H9 (cell line): Measurements from ENCODE around the gene FETUB. TPM values are rescaled to one million over a fixed set of nuclear protein-coding genes. Genes with fewer than 3 reads are reported as not detected.

Experiments
- DNase-seq: peaks from one replicate; pipeline ENCODE4 v3.0.0-alpha.2; 2017
- H2AFZ ChIP-seq: one replicate; pipeline ENCODE4 v1.6.1; 2013; ENCODE audit warnings: mild to moderate bottlenecking, low read length, control low read depth, moderate library complexity
- H2AK5ac ChIP-seq: 2 replicates; pipeline ENCODE4 v1.6.1; 2013; ENCODE audit warnings: low read length, control low read depth, mixed read lengths; ENCODE audit not compliant: insufficient read length
- H2BK120ac ChIP-seq: one replicate; pipeline ENCODE4 v1.6.1; 2013; ENCODE audit warnings: low read depth, mild to moderate bottlenecking, low read length, control low read depth, inconsistent platforms; ENCODE audit not compliant: poor library complexity, severe bottlenecking
- H2BK12ac ChIP-seq: 2 replicates; pipeline ENCODE4 v1.6.1; 2013; ENCODE audit warnings: low read length, control low read depth, mixed read lengths, low read depth; ENCODE audit not compliant: insufficient read length
- H2BK15ac ChIP-seq: 2 replicates; pipeline ENCODE4 v1.6.1; 2013; ENCODE audit warnings: low read depth, low read length, control low read depth
- H2BK20ac ChIP-seq: one replicate; pipeline ENCODE4 v1.6.1; 2013; ENCODE audit warnings: low read depth, mild to moderate bottlenecking, low read length, control low read depth, inconsistent platforms; ENCODE audit not compliant: poor library complexity, severe bottlenecking
- H2BK5ac ChIP-seq: 2 replicates; pipeline ENCODE4 v1.6.1; 2013; ENCODE audit warnings: low read length, control low read depth, mixed read lengths; ENCODE audit not compliant: insufficient read length
- H3K14ac ChIP-seq: 2 replicates; pipeline ENCODE4 v1.6.1; 2013; ENCODE audit warnings: low read length, control low read depth; ENCODE audit not compliant: insufficient read depth
- H3K18ac ChIP-seq: 2 replicates; pipeline ENCODE4 v1.6.1; 2013; ENCODE audit warnings: low read depth, mild to moderate bottlenecking, mixed read lengths, low read length, control low read depth; ENCODE audit not compliant: insufficient read length
- H3K23ac ChIP-seq: 2 replicates; pipeline ENCODE4 v1.6.1; 2013; ENCODE audit warnings: low read length, control low read depth, mixed read lengths, low read depth; ENCODE audit not compliant: insufficient read length
- H3K23me2 ChIP-seq: 2 replicates; pipeline ENCODE4 v1.6.1; 2013; ENCODE audit warnings: low read depth, mild to moderate bottlenecking, mixed read lengths, low read length, control low read depth; ENCODE audit not compliant: insufficient read length, poor library complexity, severe bottlenecking
- H3K27ac ChIP-seq: 2 replicates; pipeline ENCODE4 v1.5.1; 2013; ENCODE audit warnings: low read length, control low read depth, mixed read lengths, low read depth; ENCODE audit not compliant: insufficient read length
- H3K27me3 ChIP-seq: 2 replicates; pipeline ENCODE4 v1.6.1; 2013; ENCODE audit warnings: low read length, control low read depth, inconsistent platforms; ENCODE audit not compliant: insufficient read depth
- H3K4ac ChIP-seq: 2 replicates; pipeline ENCODE4 v1.6.1; 2013; ENCODE audit warnings: low read depth, mild to moderate bottlenecking, control low read depth, inconsistent platforms, low read length, moderate library complexity
- H3K4me1 ChIP-seq: 2 replicates; pipeline ENCODE4 v1.6.1; 2013; ENCODE audit warnings: low read length, control low read depth, inconsistent platforms; ENCODE audit not compliant: insufficient read depth
- H3K4me2 ChIP-seq: 2 replicates; pipeline ENCODE4 v1.6.1; 2013; ENCODE audit warnings: low read length, control low read depth, mixed read lengths; ENCODE audit not compliant: insufficient read length, insufficient read depth
- H3K56ac ChIP-seq: 2 replicates; pipeline ENCODE4 v1.6.1; 2013; ENCODE audit warnings: low read depth, mild to moderate bottlenecking, mixed read lengths, low read length, control low read depth; ENCODE audit not compliant: insufficient read length
- H3K79me1 ChIP-seq: 2 replicates; pipeline ENCODE4 v1.6.1; 2013; ENCODE audit warnings: low read depth, mild to moderate bottlenecking, moderate library complexity, low read length, control low read depth, inconsistent platforms; ENCODE audit not compliant: insufficient read depth, poor library complexity, severe bottlenecking
- H3K79me2 ChIP-seq: 2 replicates; pipeline ENCODE4 v1.6.1; 2013; ENCODE audit warnings: low read length, control low read depth, inconsistent platforms; ENCODE audit not compliant: insufficient read depth
- H3K9ac ChIP-seq: 2 replicates; pipeline ENCODE4 v1.6.1; 2013; ENCODE audit warnings: low read length, control low read depth, mixed read lengths; ENCODE audit not compliant: insufficient read length; ENCODE audit errors: extremely low read depth
- H3K9me3 ChIP-seq: one replicate; pipeline ENCODE4 v1.6.1; 2013; ENCODE audit warnings: low read depth, low read length, inconsistent platforms; ENCODE audit not compliant: control insufficient read depth
- H3T11ph ChIP-seq: one replicate; pipeline ENCODE4 v1.6.1; 2013; ENCODE audit warnings: mild to moderate bottlenecking, low read length, control low read depth, inconsistent platforms
- H4K20me1 ChIP-seq: one replicate; pipeline ENCODE4 v1.6.1; 2013; ENCODE audit not compliant: control insufficient read depth, insufficient read length, insufficient read depth
- H4K5ac ChIP-seq: 2 replicates; pipeline ENCODE4 v1.6.1; 2013; ENCODE audit warnings: low read depth, mild to moderate bottlenecking, mixed read lengths, low read length, control low read depth; ENCODE audit not compliant: insufficient read length
- H4K8ac ChIP-seq: replicated peaks from 2 replicates; pipeline ENCODE4 v1.6.1; 2013; ENCODE audit warnings: low read length, control low read depth, mixed read lengths, low read depth; ENCODE audit not compliant: insufficient read length
- H4K91ac ChIP-seq: 2 replicates; pipeline ENCODE4 v1.6.1; 2013; ENCODE audit warnings: low read depth, mild to moderate bottlenecking, moderate library complexity, mixed read lengths, low read length, control low read depth; ENCODE audit not compliant: insufficient read length
- H3K27ac Mint-ChIP-seq, 3 experiments: 2 replicates in 2 of 3; 3 replicates in 1 of 3; pipeline ENCODE4 v1.8.0; 2020 to 2021; ENCODE audit warnings: mixed read lengths in 3 of 3, mild to moderate bottlenecking in 1 of 3, moderate library complexity in 1 of 3
- H3K27me3 Mint-ChIP-seq: 2 replicates; pipeline ENCODE4 v1.8.0; 2021; ENCODE audit warnings: low read depth, mild to moderate bottlenecking, moderate library complexity, mixed read lengths
- H3K36me3 Mint-ChIP-seq, 3 experiments: 2 replicates in 2 of 3; 3 replicates in 1 of 3; pipeline ENCODE4 v1.8.0; 2020 to 2021; ENCODE audit warnings: low read depth in 3 of 3, mixed read lengths in 3 of 3; ENCODE audit not compliant: insufficient read depth in 1 of 3
- H3K4me1 Mint-ChIP-seq, 2 experiments: 2 replicates each; pipeline ENCODE4 v1.8.0; 2020; ENCODE audit warnings: mixed read lengths in 2 of 2
- H3K4me3 Mint-ChIP-seq, 2 experiments: 2 replicates in 1 of 2; 3 replicates in 1 of 2; pipeline ENCODE4 v1.8.0; 2020 to 2021; ENCODE audit warnings: mild to moderate bottlenecking in 2 of 2, mixed read lengths in 2 of 2, moderate library complexity in 1 of 2
- H3K9me3 Mint-ChIP-seq, 2 experiments: 2 replicates in 1 of 2; 3 replicates in 1 of 2; pipeline ENCODE4 v1.8.0; 2020; ENCODE audit warnings: mild to moderate bottlenecking in 2 of 2, mixed read lengths in 2 of 2, moderate library complexity in 1 of 2
- WGBS: extraction: QIAGEN DNeasy Blood & Tissue Kit; methylation state at CpG from one replicate; pipeline ENCODE4 v1.1.7; 2013; ENCODE audit warnings: missing lambda C conversion rate, low lambda C conversion rate, mixed read lengths; ENCODE audit not compliant: insufficient read length; ENCODE audit errors: extremely low coverage; 5-methylcytosine and 5-hydroxymethylcytosine counted together
- total RNA-seq: library from RNA; stranded (reverse); gene quantifications from 2 replicates; pipeline ENCODE4 v1.2.1, GENCODE V29; 2021
- TF ChIP-seq, protein P1 (sequence below): fragments of 200-600 bp; sonication (generic); conservative IDR thresholded peaks from 3 replicates; pipeline ENCODE4 v1.8.0; 2021; ENCODE audit warnings: antibody characterized with exemption, mild to moderate bottlenecking

The FETUB gene
- total RNA-seq, 1 experiment from 2014 or later: not detected

DNA sequence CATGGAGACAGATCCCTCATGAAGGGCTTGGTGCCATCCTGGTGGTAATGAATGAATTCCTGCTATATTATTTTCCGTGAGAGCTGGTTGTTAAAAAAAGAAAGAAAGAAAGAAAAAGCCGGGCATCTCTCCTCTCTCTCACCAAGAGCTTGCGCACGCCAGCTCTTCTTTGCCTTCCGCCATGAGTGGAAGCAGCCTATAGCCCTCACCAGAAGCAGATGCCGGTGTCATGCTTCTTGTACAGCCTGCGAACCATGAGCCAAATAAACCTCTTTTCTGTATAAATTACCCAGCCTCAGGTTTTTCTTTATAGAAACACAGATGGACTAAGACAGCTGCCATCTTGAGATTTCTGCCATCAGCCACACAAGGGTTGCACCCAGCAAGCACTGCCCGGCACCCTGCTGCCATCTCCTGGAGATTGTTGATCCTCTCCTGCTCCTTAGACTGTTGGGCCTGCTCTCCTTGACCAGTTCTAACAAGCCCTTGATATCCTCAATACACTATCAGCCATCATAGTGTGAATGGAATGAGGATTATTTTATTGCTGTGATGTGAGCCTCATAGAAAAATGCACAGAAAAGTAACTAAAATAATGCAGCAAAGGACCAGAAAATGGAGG, 30.8 kb upstream of the FETUB start:
- H3K9me3 Mint-ChIP-seq: no peaks in the 10 kb centered on the region
- Histone ChIP-seq H4K20me1 (no peaks in the 10 kb centered on the region), H3K9ac (no peak overlapping the region), H4K91ac (no peak overlapping the region), H2AFZ (no peak overlapping the region), H2BK15ac (no peak overlapping the region), H2BK120ac (no peak overlapping the region), H4K5ac (no peak overlapping the region), H3K14ac (no peak overlapping the region), H3K23ac (no peak overlapping the region), H2BK20ac (no peak overlapping the region), H3K18ac (no peak overlapping the region), H3K9me3 (no peaks in the 10 kb centered on the region), H2AK5ac (no peak overlapping the region), H3K4me2 (no peak overlapping the region), H3K27me3 (no peaks in the 10 kb centered on the region), H3T11ph (no peak overlapping the region), H3K4me1 (no peaks in the 10 kb centered on the region), H3K27ac (no peak overlapping the region), H3K4ac (no peak overlapping the region), H3K56ac (no peak overlapping the region), H2BK5ac (no peak overlapping the region), H3K79me1 (no peaks in the 10 kb centered on the region), H4K8ac (no peak overlapping the region), H3K23me2 (no peaks in the 10 kb centered on the region), H2BK12ac (no peak overlapping the region), H3K79me2 (no peaks in the 10 kb centered on the region)
- peaks cover under 1 to 1% of the 10 kb centered on the region in 2 experiments; a peak in 3 of 4 replicates for H3K4me1 Mint-ChIP-seq
- H3K4me3 Mint-ChIP-seq: no peak overlapping the region
- TF ChIP-seq, protein P1, sequence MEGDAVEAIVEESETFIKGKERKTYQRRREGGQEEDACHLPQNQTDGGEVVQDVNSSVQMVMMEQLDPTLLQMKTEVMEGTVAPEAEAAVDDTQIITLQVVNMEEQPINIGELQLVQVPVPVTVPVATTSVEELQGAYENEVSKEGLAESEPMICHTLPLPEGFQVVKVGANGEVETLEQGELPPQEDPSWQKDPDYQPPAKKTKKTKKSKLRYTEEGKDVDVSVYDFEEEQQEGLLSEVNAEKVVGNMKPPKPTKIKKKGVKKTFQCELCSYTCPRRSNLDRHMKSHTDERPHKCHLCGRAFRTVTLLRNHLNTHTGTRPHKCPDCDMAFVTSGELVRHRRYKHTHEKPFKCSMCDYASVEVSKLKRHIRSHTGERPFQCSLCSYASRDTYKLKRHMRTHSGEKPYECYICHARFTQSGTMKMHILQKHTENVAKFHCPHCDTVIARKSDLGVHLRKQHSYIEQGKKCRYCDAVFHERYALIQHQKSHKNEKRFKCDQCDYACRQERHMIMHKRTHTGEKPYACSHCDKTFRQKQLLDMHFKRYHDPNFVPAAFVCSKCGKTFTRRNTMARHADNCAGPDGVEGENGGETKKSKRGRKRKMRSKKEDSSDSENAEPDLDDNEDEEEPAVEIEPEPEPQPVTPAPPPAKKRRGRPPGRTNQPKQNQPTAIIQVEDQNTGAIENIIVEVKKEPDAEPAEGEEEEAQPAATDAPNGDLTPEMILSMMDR: peak; percentile 16; the same call in 2 of the 3 replicates
- no CpG with 5 or more reads among the region's 8 CpGs for WGBS
- peaks cover 3% of the 10 kb centered on the region; the same call in 1 of the 2 replicates for H3K27me3 Mint-ChIP-seq
- no peak overlapping the region; a peak in 1 of 7 replicates for H3K27ac Mint-ChIP-seq
- no peaks in the 10 kb centered on the region; a peak in 1 of 7 replicates for H3K36me3 Mint-ChIP-seq
- no peak for DNase-seq
